Mesothelial cell of epicardium (in vitro differentiated cells): ENCODE data around the gene PCED1B. TPM values are rescaled to one million over a fixed set of nuclear protein-coding genes. Genes with fewer than 3 reads are reported as not detected.

Experiments used
- DNase-seq, 2 experiments: peaks; one replicate each; pipeline ENCODE4 v3.0.0; 2021; ENCODE audit warnings: low spot score in 2 of 2; ENCODE audit not compliant: unreplicated experiment in 2 of 2
- H3K27ac Mint-ChIP-seq: 2 replicates; pipeline ENCODE4 v1.8.0; 2021; ENCODE audit warnings: mixed read lengths
- H3K27me3 Mint-ChIP-seq: 2 replicates; pipeline ENCODE4 v1.8.0; 2021; ENCODE audit warnings: low read depth, mixed read lengths
- H3K36me3 Mint-ChIP-seq: 2 replicates; pipeline ENCODE4 v1.8.0; 2021; ENCODE audit warnings: mixed read lengths
- H3K4me1 Mint-ChIP-seq: 2 replicates; pipeline ENCODE4 v1.8.0; 2021; ENCODE audit warnings: mixed read lengths
- H3K4me3 Mint-ChIP-seq: 2 replicates; pipeline ENCODE4 v1.8.0; 2021; ENCODE audit warnings: mild to moderate bottlenecking, moderate library complexity, mixed read lengths
- H3K9me3 Mint-ChIP-seq: 2 replicates; pipeline ENCODE4 v1.8.0; 2021; ENCODE audit warnings: mixed read lengths
- CTCF ChIP-seq: fragments of 200-600 bp; sonication (generic); IDR thresholded peaks from one replicate; pipeline ENCODE4 v1.5.0; 2021; ENCODE audit warnings: antibody characterized with exemption; ENCODE audit not compliant: unreplicated experiment
- total RNA-seq: library from RNA; stranded (reverse); gene quantifications from 3 replicates; pipeline ENCODE4 v1.2.1, GENCODE V29; 2021

The PCED1B gene
- total RNA-seq, 1 donor from 2014 or later = 2.8 TPM

DNA sequence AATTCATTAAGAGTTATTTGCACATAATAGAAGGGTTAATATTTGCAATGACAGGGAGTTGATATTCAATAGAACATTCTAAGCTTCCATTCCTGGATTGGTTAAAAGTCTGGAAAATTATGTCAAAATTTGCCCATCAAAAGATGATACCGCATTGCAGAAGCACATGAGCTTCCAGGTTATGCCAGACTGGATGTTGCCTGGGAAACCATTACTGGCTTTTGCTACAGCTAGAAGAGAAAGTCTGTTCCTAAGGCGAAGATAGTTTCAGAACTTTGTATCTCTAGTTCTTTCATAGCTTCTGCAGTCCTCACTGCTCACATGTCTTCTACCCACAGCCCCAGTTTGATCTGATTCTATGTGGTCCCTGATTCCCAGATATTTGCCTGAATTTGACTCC lies 122.8 kb downstream of the PCED1B start:
- Mint-ChIP-seq H3K27ac (no peak overlapping the region), H3K9me3 (peaks cover 14% of the 10 kb centered on the region), H3K4me3 (no peak overlapping the region), H3K27me3 (no peaks in the 10 kb centered on the region), H3K4me1 (no peaks in the 10 kb centered on the region), H3K36me3 (no peaks in the 10 kb centered on the region)
- DNase-seq = no peak
- TF ChIP-seq CTCF = no peak

DNA sequence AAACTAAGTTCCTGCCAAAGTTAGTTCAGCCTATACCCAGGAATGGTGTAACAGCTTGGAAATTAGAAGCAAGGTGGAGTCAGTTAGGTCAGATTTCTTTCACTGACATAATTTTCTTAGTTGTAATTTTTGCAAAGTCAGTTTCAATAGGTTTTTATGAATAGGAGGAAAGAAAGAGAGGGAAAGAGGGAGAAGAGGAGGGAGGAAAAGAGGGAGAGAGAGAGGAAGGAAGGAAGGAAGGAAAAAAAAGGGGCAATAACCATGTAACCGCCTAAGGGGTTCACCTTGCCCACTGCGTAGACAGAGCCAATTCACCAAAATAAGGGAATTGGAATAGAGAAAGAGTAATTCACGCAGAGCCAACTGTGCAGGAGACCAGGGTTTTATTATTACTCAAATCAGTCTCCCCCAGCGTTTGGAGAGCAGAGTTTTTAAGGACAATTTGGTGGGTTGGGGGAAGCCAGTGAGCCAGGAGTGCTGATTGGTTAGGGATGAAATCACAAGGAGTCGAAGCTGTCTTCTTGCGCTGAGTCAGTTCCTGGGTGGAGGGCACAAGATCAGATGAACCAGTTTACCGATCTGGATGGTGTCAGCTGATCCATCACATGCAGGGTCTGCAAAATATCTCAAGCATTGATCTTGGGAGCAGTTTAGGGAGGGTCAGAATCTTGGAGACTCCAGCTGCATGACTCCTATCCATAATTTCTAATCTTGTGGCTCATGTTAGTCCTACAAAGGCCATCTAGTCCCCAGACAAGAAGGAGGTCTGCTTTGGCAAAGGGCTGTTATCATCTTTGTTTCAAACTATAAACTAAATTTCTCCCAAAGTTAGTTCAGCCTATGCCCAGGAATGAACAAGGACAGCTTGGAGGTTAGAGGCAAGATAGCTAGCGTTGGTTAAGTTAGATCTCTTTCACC lies 126.4 kb downstream of the PCED1B start:
- Mint-ChIP-seq H3K27ac (no peak overlapping the region), H3K9me3 (peaks cover 14% of the 10 kb centered on the region), H3K27me3 (no peaks in the 10 kb centered on the region), H3K4me1 (peaks cover 7% of the 10 kb centered on the region), H3K4me3 (no peak overlapping the region), H3K36me3 (no peaks in the 10 kb centered on the region)
- DNase-seq = no peak
- no peak for TF ChIP-seq CTCF

- DNase-seq = no peak
Measured at GRCh38 chr12:47206450-47207339, 127.3 kb downstream of the PCED1B start.

DNA sequence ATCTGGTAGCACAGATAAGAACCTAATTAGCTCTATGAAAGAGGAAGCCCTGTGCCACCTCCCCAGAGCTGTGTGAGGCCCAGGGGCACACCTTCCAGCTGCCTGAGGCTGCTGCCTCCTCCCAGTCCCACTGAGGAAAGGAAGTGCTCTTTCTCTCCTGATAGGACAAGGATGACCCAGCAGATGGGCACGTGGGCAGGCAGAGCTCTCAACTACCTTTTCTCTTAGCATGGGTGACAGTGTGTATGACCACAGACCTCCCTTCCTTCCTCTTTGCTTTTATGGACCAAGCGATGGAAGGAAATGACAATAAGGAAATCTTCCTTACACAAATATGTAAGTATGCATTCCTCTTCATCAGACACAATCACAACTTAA lies 127.9 kb downstream of the PCED1B start:
- Mint-ChIP-seq H3K4me1 (peaks cover 7% of the 10 kb centered on the region), H3K9me3 (peaks cover 14% of the 10 kb centered on the region), H3K4me3 (no peak overlapping the region), H3K27me3 (no peaks in the 10 kb centered on the region), H3K27ac (no peak overlapping the region), H3K36me3 (no peaks in the 10 kb centered on the region)
- TF ChIP-seq CTCF = no peak
- DNase-seq = no peak

More at GRCh38 chr12:47206450-47207339, 127.3 kb downstream of the PCED1B start:
- Mint-ChIP-seq H3K36me3 (no peaks in the 10 kb centered on the region), H3K4me3 (no peak overlapping the region), H3K9me3 (peaks cover 14% of the 10 kb centered on the region), H3K27ac (no peak overlapping the region), H3K4me1 (peaks cover 7% of the 10 kb centered on the region), H3K27me3 (no peaks in the 10 kb centered on the region)
- no peak for TF ChIP-seq CTCF

DNA sequence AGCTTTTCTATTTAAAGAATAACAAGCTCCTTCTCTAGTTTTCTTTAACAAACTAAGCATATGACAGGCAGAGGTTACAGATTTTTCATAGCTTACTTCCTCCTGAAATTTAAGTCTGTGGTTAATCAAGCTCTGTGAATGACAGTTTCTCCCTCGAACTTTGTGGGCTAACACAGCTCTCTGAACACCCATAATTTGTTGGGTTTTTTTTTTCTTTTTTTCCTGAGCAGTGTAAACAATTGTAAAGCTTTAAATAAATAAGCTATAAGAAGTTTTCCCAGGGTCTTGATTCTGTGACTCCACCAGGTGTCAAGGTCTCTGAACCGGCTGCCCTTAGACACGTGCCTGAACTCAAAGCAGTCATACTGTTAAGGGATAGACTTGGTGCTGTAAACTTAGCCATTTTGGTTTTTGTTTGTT lies 128.4 kb downstream of the PCED1B start:
- no peak for TF ChIP-seq CTCF
- Mint-ChIP-seq H3K4me3 (no peak overlapping the region), H3K36me3 (no peaks in the 10 kb centered on the region), H3K4me1 (peaks cover 7% of the 10 kb centered on the region), H3K27me3 (no peaks in the 10 kb centered on the region), H3K9me3 (peaks cover 14% of the 10 kb centered on the region), H3K27ac (no peak overlapping the region)
- DNase-seq = no peak
